ENCODE measurements around the gene GUCY1A2.

DNA sequence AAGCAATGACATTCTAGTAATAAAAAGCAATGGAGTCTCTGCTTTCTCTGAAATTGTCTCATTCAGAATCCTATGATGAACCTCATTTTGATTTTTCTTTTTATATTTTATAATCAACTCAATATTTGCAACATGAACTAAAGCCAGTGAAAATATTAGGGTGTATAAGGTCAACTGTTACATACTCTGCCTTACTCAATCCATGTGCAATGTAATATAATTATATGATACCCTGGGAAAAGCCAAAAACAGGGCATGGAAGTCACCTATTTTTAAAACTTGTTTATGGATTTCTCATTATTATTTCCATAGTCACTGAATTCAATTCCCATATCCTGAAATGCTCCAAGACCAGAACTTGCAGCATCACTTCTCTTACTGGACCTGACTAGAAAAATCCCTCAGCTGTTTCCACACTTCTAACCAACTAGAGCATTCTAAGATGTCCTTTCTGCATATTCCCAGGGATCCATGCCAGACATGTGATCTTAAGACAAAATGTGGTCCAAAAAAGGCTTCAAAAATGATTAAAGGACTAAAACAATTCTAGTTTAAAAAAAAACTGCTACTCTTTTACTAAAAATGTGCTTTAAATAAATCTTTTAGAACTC is 97.3 kb downstream of the GUCY1A2 start:
- TF ChIP-seq CTCF (IDR thresholded peaks at IDR 0.05) (no peak), EP300 (IDR thresholded peaks at IDR 0.05; ENCODE audit: low read depth) (no peak)

Data from transverse colon (tissue), 3 donors.